GM23338 (cell line): Measurements from ENCODE around the gene EPS8L2. TPM values are rescaled to one million over a fixed set of nuclear protein-coding genes. Genes with fewer than 3 reads are reported as not detected.
A peak's percentile ranks its signal among the peaks of the same experiment; 100 is the strongest.

Experiments
- ATAC-seq: fragments of 200-7000 bp; cut with Tn5 transposase; 3 replicates; pipeline ENCODE4 v1.9.1; 2020
- DNase-seq: peaks from one replicate; pipeline ENCODE4 v3.0.0-alpha.2; 2015; ENCODE audit warnings: low spot score
- H2AFZ ChIP-seq: fragments of 200-600 bp; sonication (generic); 2 replicates; pipeline ENCODE4 v1.8.0; 2016; ENCODE audit warnings: antibody characterized with exemption, mild to moderate bottlenecking, moderate library complexity
- H3F3A ChIP-seq: fragments of 200-600 bp; sonication (generic); replicated peaks from 2 replicates; pipeline ENCODE4 v1.8.0; 2017; ENCODE audit warnings: antibody characterized with exemption, mixed run types, low read depth
- H3K27ac ChIP-seq: fragments of 200-600 bp; sonication (generic); 2 replicates; pipeline ENCODE4 v1.6.1; 2016; ENCODE audit warnings: low read depth
- H3K27me3 ChIP-seq: fragments of 200-600 bp; sonication (generic); 2 replicates; pipeline ENCODE4 v1.8.0; 2016; ENCODE audit warnings: mild to moderate bottlenecking, mixed run types, moderate library complexity; ENCODE audit not compliant: insufficient read depth
- H3K36me3 ChIP-seq: fragments of 200-600 bp; sonication (generic); 2 replicates; pipeline ENCODE4 v1.8.0; 2016; ENCODE audit warnings: mild to moderate bottlenecking; ENCODE audit not compliant: insufficient read depth
- H3K4me1 ChIP-seq: fragments of 200-600 bp; sonication (generic); 2 replicates; pipeline ENCODE4 v1.8.0; 2016; ENCODE audit warnings: mild to moderate bottlenecking, moderate library complexity; ENCODE audit not compliant: insufficient read depth
- H3K4me2 ChIP-seq: fragments of 200-600 bp; sonication (generic); 2 replicates; pipeline ENCODE4 v1.7.1; 2017; ENCODE audit warnings: mixed run types
- H3K4me3 ChIP-seq: fragments of 200-600 bp; sonication (generic); 2 replicates; pipeline ENCODE4 v1.6.1; 2016; ENCODE audit warnings: mixed run types
- H3K79me2 ChIP-seq: fragments of 200-600 bp; sonication (generic); replicated peaks from 2 replicates; pipeline ENCODE4 v1.8.0; 2017; ENCODE audit warnings: mild to moderate bottlenecking; ENCODE audit not compliant: insufficient read depth
- H3K9me2 ChIP-seq: fragments of 200-600 bp; sonication (generic); 2 replicates; pipeline ENCODE4 v1.8.0; 2017; ENCODE audit not compliant: insufficient read depth
- H4K20me1 ChIP-seq: fragments of 200-600 bp; sonication (generic); replicated peaks from 2 replicates; pipeline ENCODE4 v1.8.0; 2017; ENCODE audit warnings: mild to moderate bottlenecking; ENCODE audit not compliant: insufficient read depth
- H3K27ac Mint-ChIP-seq: 2 replicates; pipeline ENCODE4 v1.8.0; 2020; ENCODE audit warnings: inconsistent platforms, mild to moderate bottlenecking, moderate library complexity, mixed read lengths
- H3K27me3 Mint-ChIP-seq: 3 replicates; pipeline ENCODE4 v1.8.0; 2022; ENCODE audit warnings: low read depth, mild to moderate bottlenecking, moderate library complexity, mixed read lengths, inconsistent platforms; ENCODE audit not compliant: insufficient read depth, poor library complexity
- H3K36me3 Mint-ChIP-seq: 3 replicates; pipeline ENCODE4 v1.8.0; 2021; ENCODE audit warnings: low read depth, mild to moderate bottlenecking, inconsistent platforms, moderate library complexity, mixed read lengths
- H3K4me1 Mint-ChIP-seq: 3 replicates; pipeline ENCODE4 v1.8.0; 2020; ENCODE audit warnings: mild to moderate bottlenecking, inconsistent platforms, mixed read lengths
- H3K4me3 Mint-ChIP-seq: 3 replicates; pipeline ENCODE4 v1.8.0; 2021; ENCODE audit warnings: moderate library complexity, mild to moderate bottlenecking, inconsistent platforms, mixed read lengths
- H3K9me3 Mint-ChIP-seq: 3 replicates; pipeline ENCODE4 v1.8.0; 2020; ENCODE audit warnings: moderate library complexity, mild to moderate bottlenecking, inconsistent platforms, mixed read lengths
- CREB1 ChIP-seq: fragments of 250-450 bp; sonication (Bioruptor Pico); IDR thresholded peaks from 2 replicates; pipeline ENCODE4 v1.5.0; 2020; ENCODE audit warnings: low read depth, mild to moderate bottlenecking, moderate library complexity
- EZH2 ChIP-seq: fragments of 200-600 bp; sonication (generic); IDR thresholded peaks from one replicate; pipeline ENCODE4 v1.8.0; 2017; ENCODE audit warnings: antibody characterized with exemption, mild to moderate bottlenecking, low read depth; ENCODE audit not compliant: unreplicated experiment
- EZH2phosphoT487 ChIP-seq: fragments of 200-600 bp; sonication (generic); IDR thresholded peaks from one replicate; pipeline ENCODE4 v1.8.1; 2018; ENCODE audit warnings: antibody characterized with exemption; ENCODE audit not compliant: unreplicated experiment
- JUNB ChIP-seq: IDR thresholded peaks from one replicate; pipeline ENCODE4 v1.6.1; 2016; ENCODE audit warnings: antibody characterized with exemption; ENCODE audit not compliant: unreplicated experiment
- NANOG ChIP-seq: IDR thresholded peaks from 2 replicates; pipeline ENCODE4 v1.6.1; 2016; ENCODE audit warnings: antibody characterized with exemption, borderline replicate concordance
- POLR2AphosphoS5 ChIP-seq: IDR thresholded peaks from 2 replicates; pipeline ENCODE4 v1.6.1; 2016; ENCODE audit warnings: antibody characterized with exemption, low read depth
- REST ChIP-seq: IDR thresholded peaks from one replicate; pipeline ENCODE4 v1.6.1; 2018; ENCODE audit warnings: antibody characterized with exemption; ENCODE audit not compliant: unreplicated experiment
- STAT1 ChIP-seq: IDR thresholded peaks from one replicate; pipeline ENCODE4 v1.6.1; 2016; ENCODE audit warnings: antibody characterized with exemption; ENCODE audit not compliant: unreplicated experiment
- ZNF331 ChIP-seq: fragments of 250-450 bp; sonication (Bioruptor Pico); IDR thresholded peaks from 2 replicates; pipeline ENCODE4 v1.5.0; 2020; ENCODE audit warnings: low read depth, mild to moderate bottlenecking, moderate library complexity
- polyA plus RNA-seq: library from polyadenylated mRNA; unstranded; fragments of >200 nt; fragmentation: Nextera tagmentation; extraction: Ambion mirVana; gene quantifications from 2 replicates; pipeline ENCODE4 v1.2.1, GENCODE V29; 2016
- total RNA-seq: library from RNA; depleted of rRNA; stranded (reverse); fragments of >200 nt; shearing (Covaris generic); gene quantifications from 2 replicates; pipeline ENCODE4 v1.2.3, GENCODE V29; 2014
- TF ChIP-seq, protein P1 (sequence below), 2 experiments: fragments of 200-600 bp in 1 of 2; sonication (generic) in 1 of 2; conservative IDR thresholded peaks; 2 replicates each; pipeline versions ENCODE4 v1.5.1 to v1.6.1; 2016 to 2017; ENCODE audit warnings: antibody characterized with exemption in 2 of 2, low read depth in 2 of 2, mild to moderate bottlenecking in 2 of 2, moderate library complexity in 1 of 2
- TF ChIP-seq, protein P2 (sequence below): IDR thresholded peaks from 2 replicates; pipeline ENCODE4 v1.6.1; 2016; ENCODE audit warnings: antibody characterized with exemption

EPS8L2 gene
- total and polyA plus RNA-seq, 2 experiments from 2014 or later = 38.7 to 59.4 TPM

DNA sequence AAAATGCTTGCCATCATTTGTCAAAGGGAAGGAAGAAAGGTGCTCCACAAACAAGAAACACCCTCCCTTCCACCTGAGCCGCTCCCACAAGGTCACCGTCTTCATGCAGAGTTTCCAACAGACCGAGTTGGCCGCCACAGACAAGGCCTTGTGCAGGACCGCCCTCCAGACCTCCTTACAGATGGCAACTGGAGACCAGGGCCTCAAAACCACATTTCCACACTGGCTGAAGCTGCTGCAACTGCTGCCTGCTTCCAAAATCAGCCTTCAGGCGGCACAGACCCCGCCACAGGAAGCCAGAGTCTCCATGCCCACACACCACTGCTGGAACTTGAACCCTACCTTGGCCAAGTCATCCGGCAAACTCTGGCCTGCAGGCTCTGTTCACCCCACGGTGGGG, 17.4 kb upstream of the EPS8L2 start:
- H3K4me2 ChIP-seq = no peak overlapping the region
- H3K4me1 Mint-ChIP-seq = peaks cover 30% of the 10 kb centered on the region
- H3F3A ChIP-seq = peaks cover 19% of the 10 kb centered on the region
- peaks cover 14% of the 10 kb centered on the region for H3K27me3 Mint-ChIP-seq
- H4K20me1 ChIP-seq = peaks cover 8% of the 10 kb centered on the region; the same call in 1 of the 2 replicates
- peaks cover 64% of the 10 kb centered on the region for H3K36me3 Mint-ChIP-seq
- TF ChIP-seq REST = no peak
- TF ChIP-seq, protein P1, sequence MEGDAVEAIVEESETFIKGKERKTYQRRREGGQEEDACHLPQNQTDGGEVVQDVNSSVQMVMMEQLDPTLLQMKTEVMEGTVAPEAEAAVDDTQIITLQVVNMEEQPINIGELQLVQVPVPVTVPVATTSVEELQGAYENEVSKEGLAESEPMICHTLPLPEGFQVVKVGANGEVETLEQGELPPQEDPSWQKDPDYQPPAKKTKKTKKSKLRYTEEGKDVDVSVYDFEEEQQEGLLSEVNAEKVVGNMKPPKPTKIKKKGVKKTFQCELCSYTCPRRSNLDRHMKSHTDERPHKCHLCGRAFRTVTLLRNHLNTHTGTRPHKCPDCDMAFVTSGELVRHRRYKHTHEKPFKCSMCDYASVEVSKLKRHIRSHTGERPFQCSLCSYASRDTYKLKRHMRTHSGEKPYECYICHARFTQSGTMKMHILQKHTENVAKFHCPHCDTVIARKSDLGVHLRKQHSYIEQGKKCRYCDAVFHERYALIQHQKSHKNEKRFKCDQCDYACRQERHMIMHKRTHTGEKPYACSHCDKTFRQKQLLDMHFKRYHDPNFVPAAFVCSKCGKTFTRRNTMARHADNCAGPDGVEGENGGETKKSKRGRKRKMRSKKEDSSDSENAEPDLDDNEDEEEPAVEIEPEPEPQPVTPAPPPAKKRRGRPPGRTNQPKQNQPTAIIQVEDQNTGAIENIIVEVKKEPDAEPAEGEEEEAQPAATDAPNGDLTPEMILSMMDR (conservative IDR thresholded peaks at IDR 0.05; ENCODE audit: low read depth in 2 of 2) = no peak
- no peak for TF ChIP-seq NANOG
- TF ChIP-seq, protein P2, sequence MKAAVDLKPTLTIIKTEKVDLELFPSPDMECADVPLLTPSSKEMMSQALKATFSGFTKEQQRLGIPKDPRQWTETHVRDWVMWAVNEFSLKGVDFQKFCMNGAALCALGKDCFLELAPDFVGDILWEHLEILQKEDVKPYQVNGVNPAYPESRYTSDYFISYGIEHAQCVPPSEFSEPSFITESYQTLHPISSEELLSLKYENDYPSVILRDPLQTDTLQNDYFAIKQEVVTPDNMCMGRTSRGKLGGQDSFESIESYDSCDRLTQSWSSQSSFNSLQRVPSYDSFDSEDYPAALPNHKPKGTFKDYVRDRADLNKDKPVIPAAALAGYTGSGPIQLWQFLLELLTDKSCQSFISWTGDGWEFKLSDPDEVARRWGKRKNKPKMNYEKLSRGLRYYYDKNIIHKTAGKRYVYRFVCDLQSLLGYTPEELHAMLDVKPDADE = no peak
- TF ChIP-seq CREB1 (CRISPR knock-in tag) = no peak
- TF ChIP-seq EZH2 = no peak
- TF ChIP-seq EZH2phosphoT487 = no peak
- TF ChIP-seq STAT1 = no peak
- H3K27ac Mint-ChIP-seq = no peak overlapping the region
- no peaks in the 10 kb centered on the region for H3K27me3 ChIP-seq
- ATAC-seq (no peak), DNase-seq (no peak)
- H2AFZ ChIP-seq = no peak overlapping the region
- peaks cover 38% of the 10 kb centered on the region for H3K79me2 ChIP-seq
- H3K9me3 Mint-ChIP-seq = peaks cover 4% of the 10 kb centered on the region; the same call in 2 of the 3 replicates
- H3K36me3 ChIP-seq = peaks cover 9% of the 10 kb centered on the region; the same call in 1 of the 2 replicates
- no peak overlapping the region for H3K4me3 ChIP-seq
- H3K4me3 Mint-ChIP-seq = no peak overlapping the region
- no peaks in the 10 kb centered on the region for H3K9me2 ChIP-seq
- peak overlapping the region; percentile 32; the same call in 1 of the 2 replicates for H3K27ac ChIP-seq
- H3K4me1 ChIP-seq = peaks cover 18% of the 10 kb centered on the region

GRCh38 chr11:689625-690024, 16.4 kb upstream of the EPS8L2 start:
- H3K36me3 ChIP-seq = peaks cover 4% of the 10 kb centered on the region; the same call in 1 of the 2 replicates
- H3K9me2 ChIP-seq = no peaks in the 10 kb centered on the region
- H3K79me2 ChIP-seq = peaks cover 43% of the 10 kb centered on the region
- peaks cover 4% of the 10 kb centered on the region; the same call in 1 of the 2 replicates for H4K20me1 ChIP-seq
- H3K4me3 ChIP-seq = no peak overlapping the region
- Mint-ChIP-seq H3K4me1 (peaks cover 22% of the 10 kb centered on the region), H3K9me3 (peaks cover 4% of the 10 kb centered on the region; the same call in 2 of the 3 replicates), H3K27me3 (peaks cover 15% of the 10 kb centered on the region), H3K36me3 (peaks cover 55% of the 10 kb centered on the region), H3K27ac (no peak overlapping the region), H3K4me3 (no peak overlapping the region)
- H3K4me1 ChIP-seq = peaks cover 9% of the 10 kb centered on the region; the same call in 1 of the 2 replicates
- DNase-seq = no peak
- peaks cover 16% of the 10 kb centered on the region for H3F3A ChIP-seq
- ATAC-seq = no peak
- no peaks in the 10 kb centered on the region for H3K27me3 ChIP-seq
- H3K4me2 ChIP-seq = no peak overlapping the region
- no peak overlapping the region for H3K27ac ChIP-seq
- no peak overlapping the region for H2AFZ ChIP-seq
- TF ChIP-seq EZH2phosphoT487 (no peak), CREB1 (CRISPR knock-in tag) (no peak), ZNF331 (CRISPR knock-in tag) (no peak), REST (no peak), EZH2 (no peak), POLR2AphosphoS5 (no peak), JUNB (no peak), NANOG (no peak)
- TF ChIP-seq, protein P2 = no peak
